Measurements from ENCODE around the gene C12orf75.
"Not testable (repeated sequence)": the region's sequence is repeated elsewhere in the genome, so short reads cannot be mapped to it uniquely, and the experiment has no call there.

C12orf75 gene

GRCh38 chr12:105378911-105379310 is 48.4 kb downstream of the C12orf75 start:
- DNase-seq (ENCODE audit: low spot score): peak; percentile 39

DNA sequence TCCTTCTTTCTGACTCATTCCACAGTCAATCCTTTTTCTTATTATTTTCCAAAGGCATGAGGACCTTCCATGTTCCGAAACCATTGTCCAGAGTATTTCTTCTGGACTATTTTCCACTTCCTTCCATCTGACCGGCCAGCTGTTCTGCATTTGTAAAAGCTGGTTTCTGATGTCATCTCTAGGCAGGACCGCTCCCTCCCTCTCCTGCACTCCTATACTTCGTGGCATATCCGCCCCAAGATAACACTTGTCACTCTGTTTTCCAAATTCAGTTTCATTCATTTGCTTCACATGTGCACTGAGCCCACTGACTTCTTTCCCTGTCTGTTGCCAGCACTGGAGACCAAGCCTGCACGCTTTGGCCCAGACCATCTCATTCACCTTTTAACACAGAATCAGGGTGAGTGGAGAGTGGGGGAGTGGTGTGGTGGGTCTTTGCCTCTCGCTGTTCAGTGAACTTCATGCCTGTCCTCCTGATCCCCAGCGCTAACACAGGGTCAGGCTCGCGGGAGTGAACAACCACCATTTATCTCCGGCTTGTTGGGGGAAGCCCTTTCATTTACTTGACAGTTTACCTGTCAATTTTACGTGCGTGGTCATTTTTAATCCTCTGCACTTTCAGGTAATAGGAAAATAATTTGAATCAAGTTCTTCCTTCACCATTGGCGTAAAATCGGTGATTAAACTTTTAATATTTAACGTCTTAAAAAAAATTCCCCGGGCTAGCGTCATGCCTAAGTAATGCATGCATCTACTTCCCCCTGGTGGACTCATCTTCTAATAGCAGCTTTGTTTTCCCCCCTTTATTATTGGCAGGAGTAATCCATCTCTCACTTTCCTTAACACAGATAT is 52.5 kb downstream of the C12orf75 start:
- DNase-seq (ENCODE audit: low spot score): peak; percentile 75

DNA sequence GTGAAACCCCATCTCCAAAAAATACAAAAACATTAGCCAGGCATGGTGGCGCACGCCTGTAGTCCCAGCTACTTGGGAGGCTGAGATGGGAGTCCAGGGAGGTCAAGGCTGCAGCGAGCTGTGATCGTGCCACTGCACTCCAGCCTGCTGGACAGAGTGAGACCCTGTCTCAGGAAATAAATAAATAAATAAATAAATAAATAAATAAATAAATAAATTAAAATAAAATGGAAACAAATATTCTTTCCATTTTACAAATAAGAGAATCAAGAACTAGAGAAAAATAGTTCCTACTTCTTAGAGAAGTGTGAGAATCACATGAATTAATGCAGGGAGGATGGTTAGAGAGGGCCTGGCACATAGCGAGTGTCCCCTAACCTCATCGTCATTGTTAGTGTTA is 53.7 kb downstream of the C12orf75 start:
- DNase-seq (ENCODE audit: low spot score): no peak

DNA sequence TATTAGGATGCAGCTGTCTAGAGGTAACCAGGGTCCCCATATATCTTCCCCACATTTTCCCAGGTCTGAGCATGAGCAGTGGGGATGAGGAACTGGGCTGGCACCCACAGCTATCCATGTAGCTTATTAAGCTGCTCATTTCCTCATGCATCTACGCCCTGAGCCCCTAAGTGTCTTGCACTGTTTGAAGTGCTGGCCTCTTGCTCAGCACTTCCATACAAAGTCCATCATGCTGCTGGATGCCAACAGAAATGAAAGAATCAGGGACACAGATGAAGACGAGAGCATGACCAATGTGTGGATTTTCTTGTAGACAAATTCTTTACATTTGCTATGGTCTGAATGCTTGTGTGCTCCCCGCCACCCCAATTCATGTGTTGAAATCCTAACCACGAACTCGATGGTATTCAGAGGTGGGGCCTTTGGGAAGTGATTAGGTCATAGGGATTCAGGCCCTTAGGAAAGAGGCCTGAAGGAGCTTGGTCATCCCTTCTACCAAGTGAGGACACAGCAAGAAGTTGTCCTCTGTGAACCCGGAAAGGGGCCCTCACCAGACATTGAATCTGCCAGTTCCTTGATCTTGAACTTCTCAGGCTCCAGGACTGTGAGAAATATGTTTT is 54.5 kb downstream of the C12orf75 start:
- no peak for DNase-seq (ENCODE audit: low spot score)

DNA sequence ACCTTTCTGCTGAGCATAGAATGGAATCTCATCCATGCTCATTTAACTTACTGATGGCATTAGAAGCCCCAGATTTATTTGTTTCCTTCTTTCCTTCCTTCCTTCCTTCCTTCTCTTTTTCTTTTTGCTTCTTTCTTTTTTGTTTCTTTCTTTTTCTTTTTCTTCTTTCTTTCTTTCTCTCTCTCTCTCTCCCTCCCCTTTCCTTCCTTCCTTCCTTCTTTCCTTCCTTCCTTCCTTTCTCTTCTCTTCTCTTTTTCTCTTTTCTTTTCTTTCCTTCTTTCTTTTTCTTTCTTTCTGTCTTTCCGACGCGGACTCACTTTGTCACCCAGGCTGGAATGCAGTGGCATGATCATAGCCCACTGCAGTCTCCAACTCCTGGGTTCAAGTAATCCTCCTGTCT is 55.9 kb downstream of the C12orf75 start:
- DNase-seq (ENCODE audit: low spot score): no peak

GRCh38 chr12:105391231-105391630 is 60.7 kb downstream of the C12orf75 start:
- no peak for DNase-seq (ENCODE audit: low spot score)

- DNase-seq (ENCODE audit: low spot score): no peak
Measured at GRCh38 chr12:105393587-105393986, 63.1 kb downstream of the C12orf75 start.

DNA sequence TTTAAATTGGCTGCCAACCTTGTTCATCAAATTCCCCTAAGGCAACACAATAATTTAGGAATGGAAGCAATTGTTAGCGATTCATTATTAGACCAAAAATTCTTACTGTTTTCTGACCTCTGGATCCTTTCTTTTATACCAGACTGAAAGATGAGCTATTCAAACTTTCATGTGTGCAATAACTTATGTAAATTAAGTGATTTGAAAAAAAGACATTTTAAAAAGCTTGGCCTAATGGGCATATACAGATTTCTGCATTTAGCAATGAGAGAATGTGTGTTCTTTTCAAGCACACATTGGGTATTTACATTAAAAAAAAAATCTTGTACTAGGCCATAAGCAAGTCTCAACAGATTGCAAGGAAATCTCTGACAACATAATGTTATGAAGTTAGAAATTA is 65.5 kb downstream of the C12orf75 start:
- DNase-seq (ENCODE audit: low spot score): no peak

GRCh38 chr12:105396983-105397382 is 66.5 kb downstream of the C12orf75 start:
- no peak for DNase-seq (ENCODE audit: low spot score)

GRCh38 chr12:105398930-105399329 is 68.4 kb downstream of the C12orf75 start:
- no peak for DNase-seq (ENCODE audit: low spot score)

GRCh38 chr12:105399428-105400081 is 69.1 kb downstream of the C12orf75 start:
- DNase-seq (ENCODE audit: low spot score): no peak

DNA sequence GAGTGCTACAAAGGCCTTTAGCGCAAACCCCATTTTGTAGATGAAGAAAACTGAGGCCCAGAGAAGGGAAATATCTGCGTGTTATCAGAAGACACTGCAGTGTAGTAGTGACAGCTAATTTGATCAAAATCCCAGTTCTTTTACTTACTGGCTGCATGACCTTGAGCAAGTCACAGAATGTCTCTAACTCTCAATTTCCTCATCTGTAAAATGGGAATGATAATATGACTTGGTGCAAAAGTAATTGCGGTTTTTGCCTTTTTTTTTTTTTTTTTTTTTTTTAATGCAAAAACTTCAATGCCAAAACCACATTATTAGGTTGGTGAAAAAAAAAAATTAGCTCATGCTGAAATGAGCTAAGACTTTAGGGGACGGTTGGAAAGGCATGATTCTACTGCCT is 69.7 kb downstream of the C12orf75 start:
- no peak for DNase-seq (ENCODE audit: low spot score)

DNA sequence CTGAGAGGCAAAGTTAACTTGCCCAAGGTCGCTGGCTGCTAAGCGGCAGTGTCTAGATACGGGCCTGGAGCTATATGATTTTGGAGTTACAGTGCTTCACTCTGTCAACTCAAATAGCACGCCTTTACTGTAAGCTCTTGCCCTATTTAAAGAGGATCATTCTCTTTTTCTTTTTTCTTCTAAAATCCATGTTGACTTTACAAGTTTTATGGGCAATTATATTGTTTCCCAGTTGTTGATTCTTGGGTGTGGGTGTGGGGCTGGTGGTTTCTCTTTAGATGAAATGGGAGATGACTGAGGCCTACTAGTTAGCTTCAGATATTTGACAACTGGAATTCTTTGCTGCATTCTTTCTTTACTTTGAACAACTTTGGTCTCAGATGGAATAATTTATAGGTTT is 70.7 kb downstream of the C12orf75 start:
- no peak for DNase-seq (ENCODE audit: low spot score)

- DNase-seq (ENCODE audit: low spot score): no peak
Measured at GRCh38 chr12:105402366-105402765, 71.9 kb downstream of the C12orf75 start.

GRCh38 chr12:105403095-105403494 is 72.6 kb downstream of the C12orf75 start:
- no peak for DNase-seq (ENCODE audit: low spot score)

DNA sequence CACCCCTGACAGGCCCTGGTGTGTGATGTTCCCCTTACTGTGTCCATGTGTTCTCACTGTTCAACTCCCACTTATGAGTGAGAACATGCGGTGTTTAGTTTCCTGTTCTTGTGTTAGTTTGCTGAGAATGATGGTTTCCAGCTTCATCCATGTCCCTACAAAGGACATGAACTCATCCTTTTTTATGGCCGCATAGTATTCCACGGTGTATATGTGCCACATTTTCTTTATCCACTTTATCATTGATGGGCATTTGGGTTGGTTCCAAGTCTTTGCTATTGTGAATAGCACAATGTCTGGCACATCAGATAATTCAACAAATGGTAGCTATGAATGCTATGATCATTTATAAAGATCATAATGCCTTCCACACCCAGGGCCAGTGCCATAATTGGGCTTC is 73.6 kb downstream of the C12orf75 start:
- DNase-seq (ENCODE audit: low spot score): not testable (repeated sequence)

DNA sequence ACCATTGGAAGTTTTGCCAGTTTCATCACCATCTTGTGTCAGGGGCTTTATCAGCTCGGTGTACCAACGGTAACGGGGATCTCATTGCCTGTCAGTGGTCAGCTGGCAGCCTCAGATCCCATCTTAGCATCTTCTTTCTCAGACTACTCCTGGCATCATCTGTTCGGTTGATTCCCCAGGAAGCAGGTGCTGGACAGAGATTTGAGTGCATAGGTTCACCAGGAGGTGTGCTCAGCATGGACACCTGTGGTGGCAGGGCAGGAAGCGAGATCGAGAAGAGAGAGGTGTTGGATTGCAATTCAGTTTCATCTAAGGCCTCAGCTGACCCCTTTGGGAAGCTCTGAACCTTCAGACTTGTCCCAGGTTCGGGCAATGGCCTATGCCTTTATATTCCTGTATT is 76.0 kb downstream of the C12orf75 start:
- DNase-seq (ENCODE audit: low spot score): no peak

DNA sequence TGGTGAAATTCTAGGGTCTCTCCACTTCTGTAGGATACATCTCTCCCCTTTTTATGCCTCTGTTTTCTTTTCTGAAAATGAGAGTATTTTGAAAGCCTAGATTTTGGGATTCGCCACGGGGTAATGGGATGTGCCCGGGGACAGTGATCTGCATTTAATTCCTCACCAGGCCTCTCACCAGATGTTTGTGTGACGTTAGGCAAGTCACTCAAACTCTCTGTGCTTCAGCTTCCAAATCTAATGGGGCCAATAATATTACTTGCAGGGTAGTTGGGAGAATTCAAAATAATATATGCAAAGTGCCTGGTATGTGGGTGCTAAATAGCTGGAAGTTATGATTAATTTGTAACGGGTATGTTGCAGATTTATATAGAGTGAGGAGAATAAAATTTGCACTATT is 78.8 kb downstream of the C12orf75 start:
- DNase-seq (ENCODE audit: low spot score): no peak

GRCh38 chr12:105409801-105410471 is 79.4 kb downstream of the C12orf75 start:
- no peak for DNase-seq (ENCODE audit: low spot score)

DNA sequence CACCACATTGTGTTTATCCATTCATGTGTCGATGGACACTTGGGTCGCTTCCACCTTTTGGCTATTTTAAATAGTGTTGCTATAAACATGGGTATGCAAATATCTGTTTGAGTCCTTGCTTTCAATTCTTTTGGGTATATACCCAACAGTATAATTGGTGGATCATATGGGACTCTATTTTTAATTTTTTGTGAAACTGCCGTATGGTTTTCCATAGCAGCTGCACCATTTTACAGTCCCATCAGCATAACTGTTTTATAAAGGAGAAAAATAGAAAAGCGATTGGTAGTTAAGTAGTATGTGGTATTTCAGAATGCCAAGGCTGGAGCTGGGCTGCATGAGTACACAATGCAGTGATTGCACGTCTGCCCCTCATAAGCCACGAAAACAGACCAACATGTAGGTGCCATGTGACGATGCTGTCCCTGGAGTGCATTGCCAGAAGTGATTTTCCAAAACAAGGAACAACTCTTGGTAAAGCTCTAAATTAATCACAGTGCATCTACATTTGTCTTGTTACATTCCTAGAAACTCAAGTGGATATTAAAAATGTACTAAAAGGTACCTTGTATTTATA is 83.5 kb downstream of the C12orf75 start:
- DNase-seq (ENCODE audit: low spot score): no peak

- DNase-seq (ENCODE audit: low spot score): no peak
Measured at GRCh38 chr12:105417732-105418131, 87.2 kb downstream of the C12orf75 start.

GRCh38 chr12:105418229-105418628 is 87.7 kb downstream of the C12orf75 start:
- no peak for DNase-seq (ENCODE audit: low spot score)
